HG03095 (cell line): ENCODE measurements around the gene TSPO2.

Experiments
- ATAC-seq: cut with Tn5 transposase; IDR thresholded peaks from one replicate; pipeline ENCODE4 v1.9.1; 2021; ENCODE audit warnings: moderate library complexity; ENCODE audit not compliant: unreplicated experiment

The TSPO2 gene

DNA sequence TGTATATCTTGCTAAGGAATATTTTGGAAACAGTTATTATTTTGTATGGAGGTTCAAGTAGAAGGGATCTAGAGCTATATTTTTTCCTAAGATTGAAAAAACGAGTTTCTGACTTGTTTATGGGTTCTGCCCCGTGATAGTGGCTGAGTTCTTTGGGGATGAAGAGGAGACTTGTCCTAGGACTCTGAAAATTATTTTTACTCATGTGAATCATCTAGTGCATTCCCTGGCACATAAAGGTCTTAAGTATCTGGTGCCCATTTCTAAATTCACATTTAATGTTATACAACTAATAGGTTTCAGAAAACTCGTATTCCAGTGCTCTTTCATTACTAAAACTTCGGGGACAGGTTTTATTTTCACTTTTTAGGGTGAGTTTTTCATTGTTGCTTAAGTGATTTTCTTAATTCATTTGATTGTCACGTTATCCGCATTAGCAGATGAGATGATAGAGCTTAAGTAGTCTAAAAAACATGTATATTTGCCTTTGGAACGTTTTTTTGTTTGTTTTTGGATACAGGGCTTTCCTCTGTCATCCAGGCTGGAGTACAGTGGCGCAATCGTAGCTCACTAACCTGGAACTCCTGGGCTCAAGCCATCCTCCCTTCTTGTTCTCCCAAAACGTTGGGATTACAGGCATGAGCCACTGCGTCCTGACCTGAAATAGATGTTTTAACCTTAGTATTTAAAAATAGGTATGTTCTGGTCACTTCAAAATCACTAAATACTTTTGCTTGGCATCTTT, 32.6 kb downstream of the TSPO2 start:
- no peak for ATAC-seq

GRCh38 chr6:41075651-41076626, 33.7 kb downstream of the TSPO2 start:
- ATAC-seq: no peak

DNA sequence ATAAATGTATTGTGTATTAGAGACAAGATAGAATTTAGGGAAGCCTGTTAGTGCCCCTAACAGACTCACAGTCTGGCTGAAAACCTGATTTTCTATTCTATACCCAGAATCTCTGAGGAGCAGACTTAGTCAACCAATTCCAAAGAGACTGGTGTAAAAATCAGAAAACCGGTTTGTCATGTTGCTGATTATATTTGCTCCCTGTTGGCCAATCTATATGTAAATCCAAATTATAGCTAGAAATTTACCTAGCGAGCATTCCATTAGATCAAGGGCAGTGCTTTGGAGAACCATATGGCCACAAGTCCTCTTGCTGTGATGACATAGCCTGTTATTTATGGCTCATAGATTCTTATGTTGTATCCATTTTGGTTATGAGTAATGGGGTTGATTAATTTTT, 35.3 kb downstream of the TSPO2 start:
- ATAC-seq: no peak

DNA sequence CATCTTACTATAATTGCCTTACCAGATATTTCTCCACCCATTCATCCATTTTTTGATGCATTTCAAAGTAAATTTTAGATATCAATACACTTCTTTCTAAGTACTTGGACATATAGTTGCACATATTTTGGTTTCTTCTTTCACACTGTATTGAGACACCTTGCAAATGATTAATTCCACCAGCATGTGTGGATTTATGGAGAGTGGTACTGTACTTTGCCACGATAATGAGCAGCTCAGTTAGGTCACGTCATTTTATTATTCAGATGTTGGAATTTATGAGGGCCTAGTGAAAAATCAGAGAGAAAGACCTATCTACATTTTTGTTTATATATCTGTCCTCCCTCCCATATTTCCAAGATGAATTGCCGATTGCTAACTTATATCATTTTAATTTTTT, 35.8 kb downstream of the TSPO2 start:
- no peak for ATAC-seq

GRCh38 chr6:41079080-41079479, 36.8 kb downstream of the TSPO2 start:
- no peak for ATAC-seq

DNA sequence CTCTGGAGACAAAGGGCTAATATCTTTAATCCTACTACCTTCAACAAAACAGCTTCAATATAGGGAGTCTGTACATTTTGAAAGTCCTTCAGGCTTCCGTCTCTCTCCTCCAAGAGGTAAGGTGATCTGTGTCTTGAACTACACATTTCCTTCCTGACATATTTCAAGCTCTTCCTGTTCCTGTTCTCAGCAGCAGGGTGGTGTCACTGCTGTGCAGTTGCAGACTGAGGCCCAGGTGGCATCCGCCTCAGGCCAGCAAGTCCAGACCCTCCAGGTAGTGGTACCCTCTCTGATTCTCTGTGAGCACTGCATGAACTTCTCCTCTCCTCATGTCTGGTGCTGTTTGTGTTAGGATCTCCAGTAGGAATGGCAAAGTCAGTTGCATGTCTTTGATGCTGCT, 38.4 kb downstream of the TSPO2 start:
- ATAC-seq: no peak

- ATAC-seq: no peak
Measured at GRCh38 chr6:41083072-41083471, 40.8 kb downstream of the TSPO2 start.

- no peak for ATAC-seq
Measured at GRCh38 chr6:41085182-41085581, 42.9 kb downstream of the TSPO2 start.

DNA sequence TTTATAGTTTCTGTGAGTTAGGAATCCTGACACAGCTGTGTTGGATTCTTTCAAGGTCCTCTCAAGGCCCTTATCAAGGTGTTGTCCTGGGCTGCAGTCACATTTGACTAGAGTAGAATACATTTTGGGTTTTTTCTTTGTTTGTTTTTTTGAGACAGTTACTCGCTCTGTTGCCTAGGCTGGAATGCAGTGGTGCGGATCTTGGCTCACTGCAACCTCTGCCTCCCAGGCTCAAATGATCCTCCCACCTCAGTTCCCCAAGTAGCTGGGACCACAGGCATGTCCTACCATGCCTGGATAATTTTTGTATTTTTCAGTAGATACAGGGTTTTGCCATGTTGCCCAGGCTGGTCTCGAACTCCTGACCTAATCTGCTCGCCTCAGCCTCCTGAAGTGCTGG, 46.2 kb downstream of the TSPO2 start:
- no peak for ATAC-seq

DNA sequence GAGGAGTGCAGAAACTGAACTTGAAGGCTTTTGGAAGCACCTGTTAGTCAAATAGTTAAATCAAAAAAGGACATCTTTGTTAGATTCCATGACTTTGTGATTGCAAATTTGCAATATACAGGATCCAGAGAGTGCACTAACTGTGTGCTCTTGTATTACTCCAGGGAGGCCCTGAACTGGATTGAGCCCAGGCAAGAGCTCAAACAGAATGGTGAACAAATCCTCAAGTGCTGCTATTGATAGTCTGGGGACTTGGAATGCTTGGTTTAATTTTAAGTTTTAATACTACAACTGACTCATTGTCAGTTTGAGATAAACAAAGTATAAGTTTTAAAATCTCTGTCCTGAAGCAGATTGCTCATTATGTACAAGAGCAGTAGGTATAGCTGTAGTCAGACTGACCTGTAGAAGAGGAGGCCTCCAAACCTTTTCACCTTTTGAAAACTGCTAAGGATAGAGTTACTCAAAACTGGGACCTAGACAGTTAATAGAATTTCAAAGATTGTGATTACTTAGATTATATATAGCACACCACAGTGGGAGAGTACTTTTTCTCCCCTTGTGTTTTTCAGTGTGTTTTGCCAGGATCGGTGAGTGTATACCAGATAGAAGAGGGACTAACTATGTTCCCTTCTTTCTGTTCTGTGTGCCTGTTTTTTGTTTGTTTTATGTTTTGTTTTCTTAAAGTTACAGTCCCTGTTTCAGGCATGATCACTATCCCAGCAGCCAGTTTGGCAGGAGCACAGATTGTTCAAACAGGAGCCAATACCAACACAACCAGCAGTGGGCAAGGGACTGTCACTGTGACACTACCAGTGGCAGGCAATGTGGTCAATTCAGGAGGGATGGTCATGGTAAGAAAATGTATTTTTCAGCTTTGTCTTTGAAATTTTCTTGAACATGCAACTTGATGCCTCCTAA, 48.8 kb downstream of the TSPO2 start:
- no peak for ATAC-seq

DNA sequence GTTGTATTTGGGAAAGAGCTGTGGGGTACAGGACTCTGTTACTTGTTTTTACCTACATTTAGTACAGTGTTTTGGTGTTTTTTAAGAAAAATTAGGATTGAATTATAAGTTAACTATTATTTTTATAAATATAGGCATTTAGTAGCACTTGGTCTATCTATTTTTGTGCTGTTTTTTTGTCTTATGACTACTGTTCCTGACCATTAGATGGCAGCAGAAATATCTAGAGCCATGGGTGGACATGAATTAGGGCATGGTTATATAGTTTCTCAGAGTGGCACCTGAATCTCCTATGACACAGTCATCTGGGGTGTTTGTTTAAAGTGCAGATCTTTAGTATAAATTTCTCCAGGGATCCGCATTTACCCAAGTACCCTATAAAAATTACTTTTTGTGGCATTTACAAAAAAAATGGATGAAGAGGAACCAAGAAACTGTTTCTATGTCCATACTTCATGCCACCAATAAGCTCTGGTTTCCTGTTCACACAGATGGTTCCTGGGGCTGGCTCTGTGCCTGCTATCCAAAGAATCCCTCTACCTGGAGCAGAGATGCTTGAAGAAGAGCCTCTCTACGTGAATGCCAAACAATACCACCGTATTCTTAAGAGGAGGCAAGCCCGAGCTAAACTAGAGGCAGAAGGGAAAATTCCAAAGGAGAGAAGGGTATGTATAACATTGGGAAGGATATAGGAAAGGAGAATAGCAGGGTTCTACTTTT, 50.3 kb downstream of the TSPO2 start:
- ATAC-seq: no peak

GRCh38 chr6:41093729-41094128, 51.5 kb downstream of the TSPO2 start:
- ATAC-seq: no peak
